DMS79 treated with DMSO at 0.1 percent for 48 hours (cell line): ENCODE data around the gene SOX14.

ENCODE experiments used
- DNase-seq: peaks from one replicate; lab custom pipeline; 2025; lab: John Stamatoyannopoulos, UW

The SOX14 gene

DNA sequence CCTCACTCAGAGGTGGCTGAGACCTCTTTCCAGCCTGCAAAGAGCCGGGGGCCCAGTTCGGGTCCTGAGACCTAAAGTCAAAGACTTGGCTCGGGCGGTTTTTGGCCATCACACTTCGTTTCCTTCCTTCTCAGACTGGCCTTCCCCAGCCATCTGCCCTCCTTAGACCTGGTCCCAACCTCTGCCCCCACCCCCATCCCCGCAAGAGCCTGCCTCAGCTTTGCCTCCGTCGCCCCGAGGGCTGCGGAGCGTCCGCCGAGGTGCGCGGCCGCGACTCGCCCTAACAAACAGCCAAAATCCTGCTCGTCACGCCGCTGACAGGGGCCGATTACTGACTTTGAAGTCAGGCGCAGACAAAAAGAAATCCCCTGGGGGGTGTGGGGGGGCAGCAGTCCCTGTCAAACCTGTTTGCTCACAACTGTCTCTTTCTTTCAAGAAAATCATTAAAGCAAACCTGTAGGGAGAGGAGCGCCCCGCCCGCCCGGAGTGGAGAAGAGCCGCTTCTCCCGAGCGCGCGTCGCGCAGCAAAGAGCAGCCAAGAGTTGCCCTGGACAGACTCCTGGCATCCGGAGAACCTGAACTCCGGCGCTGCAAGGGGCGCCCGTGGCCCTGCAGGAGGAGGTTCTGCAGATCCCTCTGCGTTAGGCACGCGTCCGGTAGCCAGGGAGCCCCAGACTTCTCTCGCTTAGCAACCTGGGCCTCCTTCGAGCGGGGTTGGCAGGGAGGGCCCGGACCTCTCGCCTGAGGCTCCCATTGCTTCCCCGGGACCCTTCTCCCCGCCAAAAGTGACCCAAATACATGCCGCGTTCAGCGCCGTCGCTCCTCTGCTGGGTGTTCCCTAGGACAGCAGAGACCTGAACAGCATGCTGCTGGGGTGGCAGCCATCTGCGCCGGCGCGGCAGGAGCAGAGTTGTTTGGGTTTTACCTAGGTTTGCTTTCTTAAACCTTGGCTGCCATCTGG is 4.5 kb downstream of the SOX14 start:
- DNase-seq: no peak

DNA sequence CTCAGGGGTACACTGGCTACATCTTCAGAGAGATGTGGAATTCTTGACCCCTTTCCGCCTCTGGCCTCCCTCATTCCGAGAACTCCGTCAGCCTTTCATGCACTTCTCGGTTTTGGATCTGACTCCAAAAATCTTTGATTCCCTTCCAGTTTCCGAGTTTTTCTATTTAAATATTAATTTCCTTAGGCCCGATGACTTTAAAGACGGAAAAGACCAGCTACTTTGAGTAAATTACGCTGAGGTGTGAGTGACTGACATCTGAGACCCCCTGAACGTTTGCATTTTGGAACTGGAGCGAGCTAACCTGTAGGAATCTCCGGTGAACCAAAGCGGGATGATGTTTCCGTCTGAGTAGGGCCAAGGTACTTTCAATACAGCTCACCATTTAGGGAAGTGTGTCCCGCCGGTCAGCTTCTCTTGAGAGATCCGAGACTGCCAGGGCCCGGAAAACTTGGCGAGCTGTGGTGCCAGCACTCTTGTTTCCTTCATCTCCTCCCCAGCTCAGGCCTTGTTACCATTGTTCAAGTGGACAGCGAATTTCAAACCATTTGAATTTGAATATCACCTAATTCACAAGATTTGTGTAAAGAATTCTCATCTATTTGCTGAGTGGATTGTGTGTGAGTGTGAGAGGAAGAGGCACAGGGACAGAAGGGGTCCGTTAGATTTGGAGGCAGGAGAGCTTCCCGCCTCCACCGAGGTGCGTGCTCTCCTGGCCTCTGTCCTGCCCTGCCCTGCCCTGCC is 5.4 kb downstream of the SOX14 start:
- DNase-seq: no peak

- DNase-seq: no peak
Measured at GRCh38 chr3:137770066-137770834, 6.1 kb downstream of the SOX14 start.

- DNase-seq: no peak
Measured at GRCh38 chr3:137770835-137771399, 6.8 kb downstream of the SOX14 start.

DNA sequence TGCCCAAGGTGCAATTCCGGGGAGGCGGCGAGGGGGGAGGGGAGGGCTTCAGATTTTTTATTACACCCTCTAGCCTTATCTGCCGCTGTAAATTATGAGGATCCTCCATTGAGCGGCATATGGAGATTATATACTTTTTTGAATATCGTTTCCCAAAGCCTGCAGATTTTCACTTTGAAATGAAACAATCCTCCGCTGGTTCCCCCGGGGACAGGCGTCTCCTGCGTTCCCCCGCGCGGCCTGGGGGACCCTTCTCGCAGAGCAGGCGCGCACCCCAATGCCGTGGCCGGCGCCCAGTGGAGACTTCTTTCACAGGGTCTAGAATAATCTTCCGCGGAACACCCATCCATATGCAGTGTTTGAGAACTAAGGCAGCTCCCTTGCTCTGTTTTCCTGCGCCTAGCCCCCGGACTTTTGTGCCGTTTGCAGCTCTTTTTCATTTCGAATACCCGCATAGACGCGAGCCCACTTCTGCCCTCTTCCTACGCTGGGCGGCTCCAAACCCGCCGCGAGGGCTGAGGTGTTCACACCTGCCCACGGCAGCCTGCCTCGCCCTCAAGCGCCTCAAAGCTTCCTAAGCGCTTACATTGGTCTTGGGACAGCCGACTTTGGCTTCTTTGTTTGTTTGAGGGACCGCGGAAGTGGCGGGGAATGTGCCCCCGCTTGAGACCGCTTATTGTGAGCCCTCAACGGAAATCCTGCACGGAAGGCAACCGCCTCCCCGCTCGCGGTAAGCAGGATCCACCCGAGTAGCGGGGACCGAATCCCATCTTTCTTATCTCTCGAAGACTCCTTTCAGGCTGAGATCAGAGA is 7.5 kb downstream of the SOX14 start:
- no peak for DNase-seq

DNA sequence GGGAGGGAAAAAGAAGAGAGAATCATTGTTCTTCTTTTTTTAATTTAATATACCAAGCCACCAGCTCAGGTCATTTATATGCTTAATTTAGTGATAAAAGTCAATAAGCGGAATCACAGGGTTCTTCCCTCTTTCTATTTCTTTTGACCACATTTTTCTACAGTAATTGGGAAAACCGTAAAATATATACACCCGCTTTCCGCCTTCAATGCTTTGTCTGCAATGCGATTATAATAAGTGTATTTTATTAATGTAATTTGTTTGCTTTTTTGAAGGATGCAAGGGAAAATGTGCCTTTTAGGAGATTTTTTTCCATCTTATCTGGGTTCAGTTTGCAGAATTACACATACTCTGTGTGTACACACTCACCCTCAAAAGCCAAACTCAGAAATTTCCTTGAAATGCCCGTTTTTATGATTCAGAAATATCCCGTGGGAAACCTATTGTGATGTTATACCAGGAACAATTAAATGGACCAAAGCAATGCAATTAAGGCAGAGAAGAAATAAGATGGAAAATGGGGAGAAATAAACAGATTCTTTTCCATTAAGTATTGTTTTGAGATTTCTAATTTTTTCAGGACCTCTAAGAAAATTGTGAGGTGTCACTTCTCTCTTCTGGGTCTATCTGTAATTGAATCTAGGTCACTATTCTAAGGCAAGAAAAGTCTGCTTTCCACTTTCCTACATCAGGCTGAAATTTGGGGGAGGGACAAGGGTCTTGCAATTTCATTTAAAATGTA is 8.3 kb downstream of the SOX14 start:
- no peak for DNase-seq

DNA sequence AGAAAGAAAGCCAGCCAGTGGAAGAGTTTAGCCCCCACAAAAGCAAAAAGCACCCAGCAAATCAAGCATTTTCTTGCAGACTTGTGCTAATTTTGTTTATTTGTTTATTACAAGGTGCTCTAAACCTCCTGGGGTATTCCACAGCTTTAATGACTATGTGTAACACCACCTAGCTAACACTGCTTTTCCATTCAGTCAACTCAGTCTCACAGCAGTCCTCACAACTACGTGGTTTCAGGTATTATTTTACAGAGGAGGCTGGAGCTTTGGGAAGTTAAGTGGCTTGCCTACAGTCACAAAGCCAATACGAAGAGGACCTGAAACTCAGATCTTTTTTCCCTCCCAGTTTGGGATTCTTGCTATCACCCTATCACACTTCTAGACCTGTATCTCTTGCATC is 14.8 kb downstream of the SOX14 start:
- DNase-seq: no peak

GRCh38 chr3:137787529-137787928 is 23.4 kb downstream of the SOX14 start:
- no peak for DNase-seq

DNA sequence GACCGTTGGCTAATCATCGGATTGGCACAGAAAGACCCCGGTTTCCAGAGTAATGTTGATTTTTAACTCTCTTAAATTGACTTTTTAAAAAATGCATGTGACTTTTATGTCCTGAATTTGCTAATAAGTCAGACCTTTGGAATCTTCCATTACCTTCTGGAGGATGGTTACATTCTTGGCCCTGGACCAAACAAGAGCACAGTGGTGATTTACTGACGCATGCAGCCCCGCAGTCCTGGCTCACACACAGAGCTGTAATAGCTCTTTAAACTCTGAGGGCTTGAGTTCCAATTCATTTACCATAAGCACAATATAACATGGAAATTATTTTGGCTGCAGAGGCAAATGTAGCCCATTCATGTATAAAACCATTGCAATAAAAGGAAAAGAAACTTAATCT is 25.1 kb downstream of the SOX14 start:
- no peak for DNase-seq

- peak; percentile 6 for DNase-seq
Measured at GRCh38 chr3:137792626-137793271, 28.6 kb downstream of the SOX14 start.

GRCh38 chr3:137796993-137797392 is 32.9 kb downstream of the SOX14 start:
- DNase-seq: no peak

GRCh38 chr3:137803215-137803614 is 39.1 kb downstream of the SOX14 start:
- DNase-seq: no peak

DNA sequence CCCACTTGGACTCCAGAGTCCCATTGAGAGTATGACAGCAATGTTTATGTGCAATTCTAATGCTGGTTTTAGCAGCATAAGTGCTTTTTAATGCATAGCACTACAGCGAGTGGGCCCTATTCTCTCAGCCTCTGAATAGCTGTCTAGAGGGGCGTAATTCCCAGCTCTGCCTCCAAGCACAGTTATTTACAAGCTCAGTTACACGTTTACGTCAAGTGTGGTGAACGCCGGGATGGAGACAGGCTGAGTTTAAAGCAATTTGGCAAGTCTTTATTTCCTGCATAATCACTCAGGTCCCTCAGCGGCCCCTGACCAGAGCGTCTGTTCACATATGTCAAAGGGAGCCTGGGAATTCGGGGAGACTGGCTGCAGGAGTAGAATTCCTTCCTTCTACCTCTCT is 43.9 kb downstream of the SOX14 start:
- DNase-seq: no peak

- DNase-seq: no peak
Measured at GRCh38 chr3:137809509-137809908, 45.4 kb downstream of the SOX14 start.

GRCh38 chr3:137812023-137812422 is 47.9 kb downstream of the SOX14 start:
- DNase-seq: no peak

GRCh38 chr3:137815251-137815650 is 51.1 kb downstream of the SOX14 start:
- no peak for DNase-seq
